ENCODE results near the gene COPG1. TPM values are rescaled to one million over a fixed set of nuclear protein-coding genes. Genes with fewer than 3 reads are reported as not detected.

The COPG1 gene
- total and polyA plus RNA-seq, 9 of the 15 experiments (the other 6 are each of a cell fraction or from before 2014, with no cell fraction given), result 40.3 to 105 (median 62.4) TPM

DNA sequence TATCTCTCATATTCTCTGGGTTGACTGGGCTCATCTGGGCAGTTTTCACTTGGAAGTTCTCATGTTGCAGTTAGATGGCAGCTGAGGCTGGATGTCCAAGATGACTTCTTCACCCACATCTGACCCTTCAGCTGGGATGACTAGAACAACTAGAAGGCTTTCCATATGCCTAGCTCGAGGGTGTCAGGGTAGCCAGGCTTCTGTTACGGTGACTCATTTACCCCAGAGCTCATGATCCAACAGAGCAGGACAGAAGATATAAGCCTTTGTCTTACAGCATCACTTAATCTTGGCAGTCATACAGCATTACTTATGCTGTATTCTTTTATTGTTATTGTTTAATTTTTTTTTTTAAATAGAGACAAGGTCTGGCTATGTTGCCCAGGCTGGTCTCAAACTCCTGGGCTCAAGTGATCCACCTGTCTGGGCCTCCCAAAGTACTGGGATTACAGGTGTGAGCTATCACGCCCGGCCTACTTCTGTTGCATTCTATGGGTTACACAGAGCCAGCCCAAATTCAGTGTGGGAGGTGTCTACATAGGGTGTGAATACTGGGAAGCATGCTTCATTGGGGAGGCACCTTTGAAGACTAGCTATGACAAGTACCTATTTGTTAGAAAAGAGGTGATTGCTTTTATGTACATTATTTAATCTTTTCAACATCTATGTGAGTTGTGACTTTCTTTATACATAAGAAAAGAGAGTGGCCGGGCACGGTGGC, 40.0 kb downstream of the COPG1 start:
- in situ Hi-C loops (cut with MboI), result no loop called here
- POLR2A ChIA-PET, result interaction anchor here (1.1 to 2.2 kb wide), 2 partner anchors 10 to 40 kb away, joined by 5 to 12 read pairs; partner anchors contain the start of genes COPG1 and HMCES

More for the DNA sequence above, 40.0 kb downstream of the COPG1 start:
- H2AFZ ChIP-seq (ENCODE audit: low read depth, low read length), result no peak overlapping the region
- H3K4me2 ChIP-seq (ENCODE audit: insufficient read depth, low read length), result no peak overlapping the region
- 89% methylated on average over 5 of the region's 6 CpGs for WGBS (ENCODE audit: insufficient coverage, low coverage, missing lambda C conversion rate)
- CTCF ChIA-PET (ENCODE audit: low intra/inter-chr PET ratio), result no interaction called here
- H3K27me3 ChIP-seq (ENCODE audit: control insufficient read depth in 2 of 2, insufficient read depth in 2 of 2, low read length in 2 of 2), result no peaks in the 10 kb centered on the region
- DNase-seq (ENCODE audit: extremely low read depth in 1 of 4, low spot score in 3 of 4) (no peak), ATAC-seq (no peak), FAIRE-seq (no peak)
- no peaks in the 10 kb centered on the region; a peak in 2 of 5 replicates for H3K4me1 ChIP-seq (replicated peaks in 1 of 2; ENCODE audit: control insufficient read depth in 2 of 2, insufficient read depth in 2 of 2, low read length in 2 of 2)
- H3K9me1 ChIP-seq (ENCODE audit: control insufficient read depth, insufficient read depth, low read length), result no peaks in the 10 kb centered on the region
- H3K27ac ChIP-seq (ENCODE audit: extremely low read depth, low read depth, low read length), result no peak overlapping the region
- H3K36me3 ChIP-seq (ENCODE audit: control insufficient read depth, insufficient read depth, low read length), result peaks cover 33% of the 10 kb centered on the region
- H3K79me2 ChIP-seq (ENCODE audit: control insufficient read depth, insufficient read depth, low read length), result no peaks in the 10 kb centered on the region
- H3K4me3 ChIP-seq, result no peak overlapping the region
- H3K9ac ChIP-seq (ENCODE audit: insufficient read depth in 1 of 2, low read depth in 2 of 2, low read length in 2 of 2), result no peak overlapping the region
- H3K9me3 ChIP-seq (replicated peaks; ENCODE audit: control insufficient read depth, insufficient read depth, low read depth, low read length), result no peaks in the 10 kb centered on the region
- intact Hi-C loops (cut with micrococcal nuclease), result no loop called here
- BruUV-seq (replicated peaks), result no TSS peak
- no peaks in the 10 kb centered on the region for H4K20me1 ChIP-seq (replicated peaks; ENCODE audit: control insufficient read depth, insufficient read depth, low read length)
- TF ChIP-seq ATF1 (CRISPR knock-in tag; IDR thresholded peaks at IDR 0.05) (no peak), ATF1 (tag; IDR thresholded peaks at IDR 0.05) (no peak), ZNF41 (CRISPR knock-in tag; conservative IDR thresholded peaks at IDR 0.05) (no peak), ZNF655 (CRISPR knock-in tag; IDR thresholded peaks at IDR 0.05) (no peak), ARHGAP35 (IDR thresholded peaks at IDR 0.05; ENCODE audit: partially characterized antibody) (no peak), FOXJ3 (CRISPR knock-in tag; IDR thresholded peaks at IDR 0.05) (no peak)
- TF ChIP-seq, protein P1, sequence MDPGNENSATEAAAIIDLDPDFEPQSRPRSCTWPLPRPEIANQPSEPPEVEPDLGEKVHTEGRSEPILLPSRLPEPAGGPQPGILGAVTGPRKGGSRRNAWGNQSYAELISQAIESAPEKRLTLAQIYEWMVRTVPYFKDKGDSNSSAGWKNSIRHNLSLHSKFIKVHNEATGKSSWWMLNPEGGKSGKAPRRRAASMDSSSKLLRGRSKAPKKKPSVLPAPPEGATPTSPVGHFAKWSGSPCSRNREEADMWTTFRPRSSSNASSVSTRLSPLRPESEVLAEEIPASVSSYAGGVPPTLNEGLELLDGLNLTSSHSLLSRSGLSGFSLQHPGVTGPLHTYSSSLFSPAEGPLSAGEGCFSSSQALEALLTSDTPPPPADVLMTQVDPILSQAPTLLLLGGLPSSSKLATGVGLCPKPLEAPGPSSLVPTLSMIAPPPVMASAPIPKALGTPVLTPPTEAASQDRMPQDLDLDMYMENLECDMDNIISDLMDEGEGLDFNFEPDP (CRISPR knock-in tag; IDR thresholded peaks at IDR 0.05), result no peak

Measured in K562 (cell line).